HG03432 (cell line): ENCODE measurements around the gene REC114.
"Not testable (repeated sequence)": the region's sequence is repeated elsewhere in the genome, so short reads cannot be mapped to it uniquely, and the experiment has no call there.

Experiments
- ATAC-seq: cut with Tn5 transposase; IDR thresholded peaks from one replicate; pipeline ENCODE4 v1.9.1; 2021; ENCODE audit warnings: mild to moderate bottlenecking, moderate library complexity; ENCODE audit not compliant: unreplicated experiment

The REC114 gene

DNA sequence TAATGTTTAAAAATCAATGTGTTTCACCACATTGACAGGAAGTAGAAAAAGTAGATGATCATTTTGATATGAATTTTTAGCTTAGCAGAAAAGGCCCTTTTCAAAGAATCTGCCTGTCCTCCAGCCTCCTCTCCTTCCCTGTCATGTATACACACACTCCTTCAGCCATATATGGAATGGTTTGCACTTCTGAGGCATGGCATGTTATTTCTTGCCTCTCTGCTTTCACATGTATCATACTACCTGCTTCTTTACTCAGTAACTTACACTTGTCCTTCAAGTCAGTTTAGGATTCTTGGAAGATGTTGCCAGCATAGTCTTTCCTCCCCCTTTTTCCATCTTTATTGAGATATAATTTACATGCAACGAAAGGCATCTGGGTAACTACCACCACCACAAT lies 79.0 kb downstream of the REC114 start:
- no peak for ATAC-seq

DNA sequence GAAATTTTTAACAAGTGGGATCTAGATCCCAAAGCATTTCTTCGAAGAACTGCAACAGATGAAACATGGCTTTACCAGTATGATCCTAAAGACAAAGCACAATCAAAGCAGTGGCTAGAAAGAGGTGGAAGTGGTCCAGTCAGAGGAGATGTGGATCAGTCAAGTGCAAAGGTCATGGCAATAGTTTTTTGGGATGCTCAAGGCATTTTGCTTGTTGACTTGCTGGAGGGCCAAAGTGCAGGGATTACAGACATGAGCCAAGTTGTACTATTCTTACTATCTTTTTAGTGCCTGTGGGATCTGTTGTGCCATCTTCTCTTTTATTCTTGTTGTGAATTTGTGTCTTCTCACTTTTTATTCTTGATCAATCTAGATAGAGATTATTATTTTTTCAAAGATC lies 82.0 kb downstream of the REC114 start:
- no peak for ATAC-seq

DNA sequence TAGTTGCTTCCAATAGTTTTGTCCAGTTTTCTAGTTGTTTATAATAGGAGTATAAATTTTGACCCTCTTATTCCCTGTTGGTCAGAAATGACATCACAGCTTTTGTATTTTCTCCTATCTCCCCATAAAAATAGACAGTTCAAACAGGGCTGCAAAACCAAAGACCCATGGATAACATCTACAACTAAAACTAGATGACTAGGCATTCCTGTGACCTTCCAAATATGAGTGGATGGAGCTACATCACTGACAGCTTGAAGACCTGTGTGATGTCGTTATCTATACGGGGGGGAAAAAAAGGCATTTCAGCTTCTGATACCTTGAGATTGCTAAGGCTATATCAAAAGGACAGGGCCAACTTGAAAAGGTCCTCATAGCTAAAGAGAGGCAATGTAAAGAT lies 84.6 kb downstream of the REC114 start:
- ATAC-seq = no peak

DNA sequence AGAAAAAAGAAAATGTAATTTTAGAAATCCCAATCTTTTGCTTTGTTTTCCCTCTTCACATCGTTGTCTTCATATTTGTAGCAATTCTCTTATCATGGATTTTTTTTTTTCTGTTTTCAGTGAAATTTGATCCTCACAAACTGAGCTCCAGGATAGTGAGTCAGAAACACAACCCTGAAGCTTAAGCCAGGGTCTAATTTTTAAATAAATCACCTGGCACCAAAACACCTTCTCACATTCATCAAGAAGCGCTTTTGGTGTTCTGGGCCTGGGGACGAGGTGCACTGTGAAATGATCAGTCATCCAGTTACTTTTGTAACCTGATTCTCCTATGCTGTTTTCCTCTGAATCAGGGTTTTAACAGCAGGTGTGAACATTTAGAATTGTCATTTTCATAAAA lies 87.7 kb downstream of the REC114 start:
- no peak for ATAC-seq

DNA sequence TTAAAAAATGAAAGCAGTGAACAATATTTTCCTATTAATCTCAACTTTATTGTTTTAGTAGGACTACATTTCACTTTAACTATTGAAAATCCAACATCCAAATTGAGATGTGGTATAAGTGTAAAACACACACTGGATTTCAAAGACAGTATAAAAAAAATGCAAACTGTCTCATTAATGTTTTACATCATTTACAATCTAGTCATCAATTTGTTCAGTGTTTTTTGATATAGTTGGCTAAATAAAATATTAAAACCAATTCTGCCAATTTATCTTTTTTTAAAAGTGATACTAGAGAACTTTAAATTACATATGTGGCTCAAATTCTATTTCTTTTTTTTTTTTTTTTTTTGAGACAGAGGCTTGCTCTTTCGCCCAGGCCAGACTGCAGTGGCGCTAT lies 95.2 kb downstream of the REC114 start:
- no peak for ATAC-seq

DNA sequence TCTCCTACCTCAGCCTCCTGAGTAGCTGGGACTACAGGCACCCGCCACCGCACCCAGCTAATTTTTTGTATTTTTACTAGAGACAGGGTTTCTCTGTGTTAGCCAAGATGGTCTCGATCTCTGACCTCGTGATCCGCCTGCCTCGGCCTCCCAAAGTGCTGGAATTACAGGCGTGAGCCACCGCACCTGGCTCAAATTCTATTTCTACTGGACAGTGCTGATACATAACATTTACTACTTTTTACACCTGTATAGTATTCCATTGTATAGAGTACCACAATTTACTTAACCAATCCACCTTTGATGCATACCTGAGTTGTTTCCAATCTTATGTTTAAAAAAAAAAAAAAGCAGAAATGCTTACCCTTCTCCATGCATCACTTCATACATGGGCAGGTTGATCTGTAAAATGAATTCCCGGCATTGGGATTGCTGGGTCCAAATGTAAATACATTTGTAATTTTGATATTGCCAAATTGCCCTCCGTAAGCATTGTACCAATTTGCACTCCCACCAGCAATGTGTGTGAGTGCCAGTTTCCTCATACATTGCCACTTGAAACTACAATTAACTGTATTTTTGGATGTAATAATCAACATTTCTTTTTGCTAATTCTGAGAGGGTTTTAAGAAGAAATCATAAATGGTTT lies 95.7 kb downstream of the REC114 start:
- no peak for ATAC-seq

DNA sequence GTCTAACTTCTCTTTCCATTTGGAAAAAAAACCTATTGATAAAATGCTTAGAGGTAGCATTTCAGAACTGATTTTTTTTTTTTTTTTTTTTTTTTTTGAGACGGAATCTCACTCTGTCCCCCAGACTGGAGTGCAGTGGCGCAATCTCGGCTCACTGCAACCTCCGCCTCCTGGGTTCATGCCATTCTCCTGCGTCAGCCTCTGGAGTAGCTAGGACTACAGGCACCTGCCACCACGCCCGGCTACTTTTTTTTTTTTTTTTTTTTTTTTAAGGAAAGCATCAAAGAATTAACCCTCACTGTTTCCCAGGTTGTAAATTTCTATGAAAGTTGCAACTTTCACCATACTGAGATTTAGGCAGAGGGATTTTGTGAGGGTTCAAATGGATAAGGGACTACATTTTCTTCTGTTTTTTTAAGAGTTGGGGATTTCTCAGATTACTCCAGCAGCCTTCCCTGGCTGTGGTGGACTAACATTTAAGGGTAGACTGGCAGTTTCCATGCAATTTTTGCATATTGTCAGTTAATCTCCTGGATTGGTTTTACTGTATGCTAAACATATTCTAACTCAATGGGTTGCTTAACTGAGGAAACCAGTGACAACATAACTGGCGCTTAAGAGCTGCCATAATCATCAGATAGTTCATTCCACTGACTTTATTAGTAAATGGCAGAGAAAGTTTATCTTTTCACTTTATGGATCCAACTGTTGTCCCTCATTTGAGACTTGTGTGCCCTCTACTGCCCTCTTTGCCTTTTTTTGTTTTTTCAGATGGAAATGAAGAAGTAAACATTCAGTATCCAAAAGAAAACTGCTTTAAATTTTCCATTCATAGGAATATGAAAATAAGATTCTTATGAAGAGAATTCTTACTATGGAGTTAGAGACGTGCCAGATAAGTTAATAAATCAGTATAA lies 96.5 kb downstream of the REC114 start:
- no peak for ATAC-seq

DNA sequence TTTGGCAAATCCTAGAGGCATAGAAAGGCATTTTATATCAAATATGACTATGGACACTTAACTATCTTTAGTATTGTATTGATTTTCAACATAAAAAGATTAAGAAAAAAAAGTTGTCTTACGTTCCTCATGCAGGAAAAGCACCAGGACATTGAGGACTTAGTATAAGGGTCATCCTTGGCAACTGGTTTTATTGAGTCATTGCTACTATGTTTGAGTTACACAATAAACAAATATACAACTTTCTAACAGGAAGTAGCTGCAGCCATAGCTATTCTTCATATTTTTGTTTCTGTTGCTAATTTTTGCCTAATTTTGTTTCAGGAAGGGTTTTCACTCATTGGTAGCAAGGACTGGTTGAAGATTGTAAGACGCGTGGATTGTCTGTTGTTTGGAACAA lies 97.2 kb downstream of the REC114 start:
- ATAC-seq = no peak

DNA sequence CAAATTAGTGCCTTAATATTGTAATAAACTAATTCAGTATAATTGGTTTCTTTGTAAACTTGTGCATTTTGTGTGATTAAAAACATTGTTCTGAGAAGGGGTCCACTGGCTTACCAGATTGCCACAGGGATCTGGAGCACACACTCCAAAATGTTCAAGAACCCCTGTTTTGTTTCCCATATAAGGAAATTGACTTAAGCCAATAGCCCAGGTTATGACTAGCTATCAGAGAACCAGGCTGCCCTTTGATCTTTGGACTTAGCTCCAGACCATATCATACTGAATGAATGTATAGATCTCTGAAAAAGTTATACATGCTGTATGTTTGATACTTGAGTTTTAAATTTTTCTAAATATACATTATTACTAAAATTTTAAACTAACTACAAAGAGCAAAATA lies 98.5 kb downstream of the REC114 start:
- ATAC-seq = no peak

DNA sequence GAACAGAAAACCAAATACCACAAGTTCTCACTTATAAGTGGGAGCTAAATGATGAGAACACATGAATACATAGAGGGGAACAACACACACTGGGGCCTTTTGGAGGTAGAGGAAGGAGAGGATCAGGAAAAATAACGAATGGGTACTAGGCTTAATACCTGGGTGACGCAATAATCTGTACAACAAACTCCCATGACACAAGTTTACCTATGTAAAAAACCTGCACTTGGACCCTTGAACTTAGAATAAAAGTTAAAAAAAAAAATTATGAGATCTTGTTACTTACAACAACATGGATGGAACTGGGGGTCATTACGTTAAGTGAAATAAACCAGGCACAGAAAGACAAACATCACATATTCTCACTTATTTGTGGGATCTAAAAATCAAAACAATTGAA lies 106.0 kb downstream of the REC114 start:
- not testable (repeated sequence) for ATAC-seq

DNA sequence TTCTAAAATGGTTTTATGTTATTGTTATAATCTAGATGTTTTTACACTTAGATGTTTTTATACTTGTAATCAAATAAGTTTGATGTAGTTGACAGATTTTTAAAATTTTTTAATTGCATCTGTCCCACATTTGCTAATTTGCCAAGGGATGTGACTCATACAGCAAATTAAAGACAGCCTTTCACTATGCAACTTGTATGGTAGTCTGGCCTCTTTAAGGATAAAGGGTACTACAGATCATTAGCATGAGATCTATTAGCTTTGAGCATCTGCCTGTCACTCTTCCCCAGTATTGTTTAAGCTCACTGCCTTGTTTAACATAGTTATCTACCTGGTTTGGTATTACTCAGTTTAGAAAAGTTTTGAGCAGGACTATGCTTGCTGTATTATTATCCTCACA lies 107.2 kb downstream of the REC114 start:
- no peak for ATAC-seq

DNA sequence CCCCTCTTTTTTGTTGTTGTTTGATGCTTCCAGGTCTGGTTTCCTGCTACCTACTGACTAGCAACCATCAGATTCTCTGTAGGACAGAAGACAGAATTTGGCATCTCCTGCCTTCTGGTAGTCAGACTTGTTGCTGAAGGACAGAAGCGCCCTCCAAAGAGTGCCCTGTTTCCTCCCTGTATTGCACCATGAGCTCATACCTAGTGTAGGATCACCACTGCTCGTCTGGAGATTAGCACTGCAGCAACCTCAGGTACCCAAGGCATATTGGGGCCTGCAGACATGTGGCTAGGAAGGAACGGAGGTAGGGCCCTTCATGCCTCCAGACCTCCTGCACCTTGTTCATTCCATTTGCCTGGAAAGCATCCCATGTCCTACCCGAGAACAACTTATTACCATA lies 112.1 kb downstream of the REC114 start:
- no peak for ATAC-seq

DNA sequence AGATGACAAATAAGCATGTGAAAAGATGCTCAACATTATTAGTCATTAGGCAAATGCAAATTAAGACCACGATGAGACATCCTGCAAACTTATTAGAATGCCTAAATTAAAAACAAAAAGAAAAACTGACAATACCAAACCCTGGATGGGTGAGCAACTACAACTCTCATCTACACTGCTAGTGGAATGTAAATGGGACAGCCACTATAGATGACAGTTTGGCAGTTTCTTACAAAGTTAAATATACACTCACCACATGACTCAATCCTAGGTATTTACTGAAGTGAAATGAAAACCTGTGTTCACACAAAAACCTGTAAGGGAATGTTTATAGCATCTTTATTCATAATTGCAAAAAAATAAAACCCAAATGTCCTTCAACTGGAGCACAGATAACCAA lies 115.6 kb downstream of the REC114 start:
- no peak for ATAC-seq

DNA sequence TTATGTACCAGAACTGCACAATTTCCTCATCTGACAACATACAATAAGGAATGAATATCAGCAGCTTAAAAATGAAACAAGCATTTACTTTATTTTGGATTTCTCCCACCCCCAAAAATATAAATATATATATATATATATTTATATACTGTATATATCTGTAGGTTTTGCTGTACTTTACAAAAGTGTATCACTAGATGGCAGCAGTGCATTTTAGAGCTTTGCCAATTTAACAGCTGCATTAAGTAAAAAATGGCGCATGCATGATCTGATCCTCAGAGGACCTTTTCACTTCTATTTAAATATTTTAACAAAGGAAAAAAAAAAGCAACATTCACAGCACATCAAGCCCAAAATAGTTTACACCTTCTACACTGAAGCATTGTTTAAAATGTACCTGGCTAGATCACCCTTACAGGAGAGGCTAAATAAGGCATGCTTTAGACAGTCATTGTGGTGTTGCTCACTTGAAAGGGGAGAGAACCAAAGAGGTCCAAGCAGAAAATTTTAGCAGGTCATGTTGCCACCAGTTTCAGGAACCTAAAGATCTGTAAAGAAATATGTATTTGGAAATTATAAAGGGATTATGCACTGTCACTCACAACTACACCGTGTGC lies 117.6 kb downstream of the REC114 start:
- ATAC-seq = no peak

DNA sequence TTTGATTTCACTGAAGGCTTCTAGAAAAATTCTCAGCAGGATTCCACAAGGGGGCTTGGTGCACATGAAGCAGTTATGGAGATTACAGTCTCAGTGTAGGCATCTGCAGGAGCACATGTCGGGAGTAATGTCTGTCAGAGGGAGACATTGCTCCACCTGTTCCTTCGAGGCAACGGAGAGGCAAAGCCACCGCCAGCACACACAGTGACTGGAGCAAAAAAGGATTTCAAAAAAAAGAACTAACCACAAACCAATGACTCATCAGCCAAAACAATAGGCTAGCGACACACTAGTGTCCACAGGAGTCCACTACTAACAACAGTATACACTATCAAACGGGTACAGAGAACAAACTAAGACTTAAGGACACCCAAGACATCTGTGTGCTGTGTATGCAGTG lies 121.3 kb downstream of the REC114 start:
- no peak for ATAC-seq

DNA sequence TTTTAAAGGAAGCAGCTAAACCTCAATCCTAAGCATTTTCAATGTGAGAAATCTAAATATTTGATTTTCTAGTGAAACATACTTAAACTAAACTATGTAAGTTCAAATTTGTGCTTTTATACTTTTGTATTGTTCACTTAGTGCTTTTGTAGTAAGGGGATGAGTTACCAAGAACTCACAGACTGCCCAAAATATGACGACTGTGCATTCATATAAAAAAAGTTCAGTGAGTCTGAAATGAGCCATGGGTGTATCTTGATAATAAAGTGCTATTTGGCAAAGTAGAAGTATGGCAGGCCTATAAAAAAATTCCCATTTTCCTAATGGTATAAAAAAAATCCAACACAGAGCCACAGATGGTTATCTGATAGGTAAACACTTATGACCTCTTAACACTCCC lies 124.1 kb downstream of the REC114 start:
- no peak for ATAC-seq

DNA sequence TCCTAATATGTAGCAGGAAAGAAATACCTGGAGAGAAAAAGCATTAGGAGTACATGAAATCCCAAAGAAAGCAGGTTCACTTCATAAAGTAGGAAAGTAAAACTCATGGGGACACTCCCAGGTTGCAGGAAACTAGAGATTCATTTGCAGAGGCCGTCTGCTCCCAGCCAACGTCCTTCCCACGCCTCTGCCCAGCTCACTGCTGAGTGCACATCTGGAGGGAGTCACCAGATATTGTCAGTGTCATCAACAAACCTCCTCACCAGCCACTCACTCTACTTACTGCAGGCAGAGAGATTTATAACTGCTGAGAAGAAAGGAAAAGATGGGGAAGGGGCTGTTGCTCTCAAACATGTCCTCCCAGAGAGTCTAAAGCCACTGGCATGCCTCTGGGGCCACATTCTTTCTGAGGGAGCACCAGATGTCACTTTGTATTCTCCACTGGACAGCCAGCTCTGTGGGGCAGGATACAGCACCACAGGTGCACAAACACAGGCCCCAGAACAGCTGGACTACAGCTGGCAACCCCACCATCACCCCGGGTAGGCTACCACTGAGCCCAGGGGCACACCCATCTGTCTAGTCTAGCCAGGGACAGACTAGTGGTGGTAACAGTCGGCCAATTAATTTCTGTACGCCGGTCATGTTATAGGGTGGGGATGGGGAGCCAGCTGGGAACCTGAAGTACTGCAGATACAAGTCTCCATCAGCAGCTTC lies 125.8 kb downstream of the REC114 start:
- ATAC-seq = no peak

DNA sequence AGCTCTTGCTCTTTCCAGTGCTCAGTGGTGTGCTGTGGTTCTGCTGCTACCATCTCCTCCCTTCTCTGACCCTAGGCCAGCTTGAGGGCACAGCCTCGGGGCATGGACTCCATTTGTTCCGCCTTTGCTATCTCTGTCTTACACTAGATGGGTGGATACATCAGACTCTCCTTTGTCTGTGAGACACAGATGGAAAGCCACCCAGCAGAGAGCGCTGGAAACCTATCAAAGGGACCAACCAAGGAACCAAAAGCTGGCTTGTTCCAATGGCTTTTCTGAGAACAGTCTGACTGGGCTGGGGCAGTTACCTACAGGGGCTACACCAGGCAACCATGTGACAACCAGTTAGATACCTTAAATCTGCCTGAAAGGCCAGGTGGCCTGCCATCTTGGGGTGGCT lies 126.4 kb downstream of the REC114 start:
- ATAC-seq = no peak

DNA sequence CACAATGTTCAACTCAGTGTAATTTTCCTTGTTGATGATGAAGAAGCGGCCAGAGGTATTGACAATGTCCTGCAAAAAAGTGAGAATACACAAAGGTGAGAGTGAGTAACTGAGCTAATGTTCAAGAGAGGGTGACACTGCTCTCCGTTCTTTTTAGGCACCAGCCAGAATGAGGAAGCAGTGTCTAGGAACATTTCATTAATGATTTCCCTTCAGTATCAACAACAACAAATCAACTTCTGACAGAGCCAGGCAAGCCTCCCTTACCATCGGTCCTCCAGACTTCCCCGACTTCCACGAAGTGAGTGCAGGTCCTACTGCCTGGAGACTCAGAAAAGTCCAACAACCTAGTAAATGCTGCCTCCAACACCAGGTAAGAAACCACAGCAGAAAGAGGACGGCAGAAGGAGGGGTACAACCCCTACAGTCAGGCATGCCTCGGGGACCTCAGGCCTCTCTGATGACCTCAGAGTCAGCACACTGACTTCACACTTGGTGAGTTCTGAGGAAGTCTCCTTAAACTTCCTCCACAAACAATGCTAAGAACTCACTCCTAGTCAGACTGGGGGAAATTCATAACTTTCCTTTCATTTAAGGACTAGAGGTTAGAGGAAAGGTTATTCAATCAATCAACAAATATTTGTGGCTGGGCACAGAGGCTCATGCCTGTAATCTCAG lies 127.5 kb downstream of the REC114 start:
- ATAC-seq = no peak

DNA sequence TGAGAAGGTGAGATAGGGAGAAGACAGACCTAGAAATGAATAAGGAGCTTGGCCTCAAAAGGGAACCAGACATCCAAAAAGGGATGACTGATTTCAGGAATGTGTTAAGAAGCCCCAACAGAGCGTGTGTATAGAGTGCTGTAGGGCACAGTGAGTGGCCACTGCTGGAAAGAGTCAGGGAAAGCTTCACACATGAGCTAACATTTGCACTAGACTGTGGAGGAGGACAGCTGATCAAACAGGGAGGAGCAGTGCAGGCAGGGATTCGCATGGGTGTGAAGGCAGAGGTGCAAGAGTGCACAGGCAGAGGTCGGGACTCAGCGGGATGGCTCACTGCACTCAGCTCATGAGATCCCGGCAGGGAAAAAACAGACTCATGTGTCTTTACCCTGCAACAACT lies 128.4 kb downstream of the REC114 start:
- ATAC-seq = no peak

DNA sequence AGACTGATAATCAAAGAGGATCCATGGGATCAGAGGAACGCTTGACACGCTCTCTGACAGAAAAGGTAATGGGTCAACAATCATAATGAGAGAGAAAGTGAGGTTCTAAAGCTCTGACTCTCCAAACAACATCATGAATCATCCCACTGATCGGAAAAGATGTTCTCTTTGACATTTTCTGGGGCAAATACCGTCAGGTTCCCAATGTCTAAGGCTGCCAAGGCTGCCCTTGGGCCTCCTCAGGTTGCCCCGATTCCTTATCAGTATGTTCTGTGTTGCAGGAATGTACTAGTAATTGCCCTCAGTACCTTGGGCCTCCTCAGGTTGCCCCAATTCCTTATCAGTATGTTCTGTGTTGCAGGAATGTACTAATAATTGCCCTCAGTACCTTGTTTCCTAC lies 129.3 kb downstream of the REC114 start:
- ATAC-seq = no peak
